Astrocyte (in vitro differentiated cells and primary cell): ENCODE measurements around the gene PANX2.

ENCODE experiments used
- CTCF ChIP-seq: IDR thresholded peaks from 2 replicates; pipeline ENCODE4 v1.5.1; 2011; ENCODE audit warnings: low read depth, mild to moderate bottlenecking, inconsistent platforms, low read length, moderate library complexity; ENCODE audit not compliant: insufficient read depth
- EZH2 ChIP-seq: IDR thresholded peaks from 2 replicates; pipeline ENCODE4 v1.6.1; 2012; ENCODE audit warnings: mild to moderate bottlenecking, low read length, inconsistent platforms; ENCODE audit not compliant: insufficient read depth

GRCh38 chr22:50174382-50175190 lies 4.1 kb downstream of the PANX2 start:
- TF ChIP-seq EZH2 (no peak), CTCF (no peak)
